HuH-7 (cell line): ENCODE measurements around the gene EPB41L3.
"Not testable (repeated sequence)": the region's sequence is repeated elsewhere in the genome, so short reads cannot be mapped to it uniquely, and the experiment has no call there.

ENCODE experiments used
- DNase-seq: peaks from one replicate; pipeline ENCODE4 v3.0.0; 2011; ENCODE audit warnings: low spot score

Gene EPB41L3

GRCh38 chr18:5543773-5544389, at the start of gene EPB41L3:
Gene EPB41L3 (minus strand): TSS chr18:5543997. CDS start chr18:5489183, 54,814 bp downstream.
- no peak for DNase-seq

- no peak for DNase-seq
Observed at GRCh38 chr18:5588529-5588928, 44.7 kb upstream of the EPB41L3 start.

- no peak for DNase-seq
Observed at GRCh38 chr18:5585653-5586052, 41.9 kb upstream of the EPB41L3 start.

GRCh38 chr18:5584746-5585417, 41.1 kb upstream of the EPB41L3 start:
- DNase-seq, result no peak

- no peak for DNase-seq
Observed at GRCh38 chr18:5582849-5583681, 39.3 kb upstream of the EPB41L3 start.

GRCh38 chr18:5582076-5582475, 38.3 kb upstream of the EPB41L3 start:
- no peak for DNase-seq

GRCh38 chr18:5574843-5575242, 31.0 kb upstream of the EPB41L3 start:
- no peak for DNase-seq

- DNase-seq, result no peak
Observed at GRCh38 chr18:5571666-5572065, 27.9 kb upstream of the EPB41L3 start.

GRCh38 chr18:5570613-5571012, 26.8 kb upstream of the EPB41L3 start:
- not testable (repeated sequence) for DNase-seq

- no peak for DNase-seq
Observed at GRCh38 chr18:5568416-5568815, 24.6 kb upstream of the EPB41L3 start.

GRCh38 chr18:5558851-5559250, 15.1 kb upstream of the EPB41L3 start:
- DNase-seq, result no peak

- no peak for DNase-seq
Observed at GRCh38 chr18:5556310-5556974, 12.6 kb upstream of the EPB41L3 start.

GRCh38 chr18:5554629-5555028, 10.8 kb upstream of the EPB41L3 start:
- DNase-seq, result no peak

GRCh38 chr18:5546660-5547059, 2.9 kb upstream of the EPB41L3 start:
- peak; percentile 14 for DNase-seq

GRCh38 chr18:5543036-5543680, 639 bp downstream of the EPB41L3 start:
- DNase-seq, result no peak

- no peak for DNase-seq
Observed at GRCh38 chr18:5542515-5543035, 1.2 kb downstream of the EPB41L3 start.

- DNase-seq, result no peak
Observed at GRCh38 chr18:5541644-5542043, 2.2 kb downstream of the EPB41L3 start.

GRCh38 chr18:5539391-5539790, 4.4 kb downstream of the EPB41L3 start:
- no peak for DNase-seq

- no peak for DNase-seq
Observed at GRCh38 chr18:5538544-5538943, 5.3 kb downstream of the EPB41L3 start.

GRCh38 chr18:5537860-5538259, 5.9 kb downstream of the EPB41L3 start:
- no peak for DNase-seq

- no peak for DNase-seq
Observed at GRCh38 chr18:5534845-5535244, 9.0 kb downstream of the EPB41L3 start.

- no peak for DNase-seq
Observed at GRCh38 chr18:5532066-5532465, 11.7 kb downstream of the EPB41L3 start.
